Renal pelvis (tissue), 4 donors: Measurements from ENCODE around the gene EVX1. TPM values are rescaled to one million over a fixed set of nuclear protein-coding genes. Genes with fewer than 3 reads are reported as not detected.

Experiments used
- DNase-seq: peaks from one replicate; pipeline ENCODE4 v3.0.0-alpha.2; 2013
- polyA plus RNA-seq, 3 donors: library from polyadenylated mRNA; unstranded; fragments of 120-200 nt; gene quantifications; one replicate each; pipeline ENCODE4 v1.2.1, GENCODE V29; 2013; ENCODE audit not compliant: insufficient read length in 3 of 3

Gene EVX1
- polyA plus RNA-seq, 3 donors = 0.11 to 0.12 TPM; not detected in 1

GRCh38 chr7:27248911-27249723, 6.5 kb downstream of the EVX1 start:
- no peak for DNase-seq

GRCh38 chr7:27249724-27250556, 7.3 kb downstream of the EVX1 start:
- no peak for DNase-seq

- DNase-seq = no peak
Observed at GRCh38 chr7:27250557-27251070, 8.0 kb downstream of the EVX1 start.

GRCh38 chr7:27251136-27251651, 8.6 kb downstream of the EVX1 start:
- no peak for DNase-seq

GRCh38 chr7:27251652-27252590, 9.3 kb downstream of the EVX1 start:
- no peak for DNase-seq

- DNase-seq = no peak
Observed at GRCh38 chr7:27254625-27255024, 12.0 kb downstream of the EVX1 start.

- no peak for DNase-seq
Observed at GRCh38 chr7:27260211-27260610, 17.6 kb downstream of the EVX1 start.

GRCh38 chr7:27262121-27262520, 19.5 kb downstream of the EVX1 start:
- no peak for DNase-seq

- DNase-seq = no peak
Observed at GRCh38 chr7:27263781-27264180, 21.2 kb downstream of the EVX1 start.

- DNase-seq = no peak
Observed at GRCh38 chr7:27269455-27269854, 26.9 kb downstream of the EVX1 start.

- no peak for DNase-seq
Observed at GRCh38 chr7:27271384-27271783, 28.8 kb downstream of the EVX1 start.

- DNase-seq = no peak
Observed at GRCh38 chr7:27277628-27278027, 35.0 kb downstream of the EVX1 start.

- no peak for DNase-seq
Observed at GRCh38 chr7:27283558-27283957, 41.0 kb downstream of the EVX1 start.

GRCh38 chr7:27295236-27295635, 52.6 kb downstream of the EVX1 start:
- no peak for DNase-seq

- no peak for DNase-seq
Observed at GRCh38 chr7:27297356-27297755, 54.8 kb downstream of the EVX1 start.

Other genes starting within 250 kb of the EVX1 start
- 1 to 10 TPM; 2.2 to 2.6 (median 2.6) TPM for gene HOXA1, start 146.8 kb upstream of the EVX1 start, polyA plus RNA-seq
- 10 to 100 TPM in 2 of 3 donors, 1 to 10 TPM in 1; 9.5 to 11.8 (median 11.0) TPM for gene HOXA2, start 140.1 kb upstream of the EVX1 start, polyA plus RNA-seq
- gene HOXA4, start 112.0 kb upstream of the EVX1 start, polyA plus RNA-seq = 10 to 100 TPM; 19.5 to 25.0 (median 21.4) TPM
- 10 to 100 TPM; 63.4 to 76.9 (median 64.7) TPM for gene HOXA5, start 99.1 kb upstream of the EVX1 start, polyA plus RNA-seq
- 10 to 100 TPM; 33.3 to 45.1 (median 34.8) TPM for gene HOXA6, start 95.0 kb upstream of the EVX1 start, polyA plus RNA-seq
- gene HOXA3, start 90.2 kb upstream of the EVX1 start, polyA plus RNA-seq = 10 to 100 TPM; 39.5 to 49.3 (median 48.7) TPM
- gene HOXA7, start 86.1 kb upstream of the EVX1 start, polyA plus RNA-seq = 10 to 100 TPM; 28.1 to 31.7 (median 28.6) TPM
- gene HOXA9, start 77.3 kb upstream of the EVX1 start, polyA plus RNA-seq = 100 to 1,000 TPM; 102 to 118 (median 115) TPM
- 100 to 1,000 TPM; 137 to 148 (median 148) TPM for gene HOXA10, start 68.5 kb upstream of the EVX1 start, polyA plus RNA-seq
- gene HOXA11, start 57.6 kb upstream of the EVX1 start, polyA plus RNA-seq = 10 to 100 TPM; 30.6 to 39.2 (median 37.7) TPM
- gene HOXA13, start 42.7 kb upstream of the EVX1 start, polyA plus RNA-seq = under 1 TPM in 1 of 3 donors, not detected in 2; 0.03 TPM